HepG2 (cell line): ENCODE results near the gene SEC63. TPM values are rescaled to one million over a fixed set of nuclear protein-coding genes. Genes with fewer than 3 reads are reported as not detected.

Source experiments
- BORCS8-MEF2B ChIP-seq: sonication (generic); formaldehyde crosslinking; IDR thresholded peaks from 2 replicates; pipeline ENCODE4 v1.8.0; 2022; ENCODE audit warnings: mild to moderate bottlenecking, missing genetic modification reagents
- DR1 ChIP-seq: sonication (generic); formaldehyde crosslinking; IDR thresholded peaks from 2 replicates; pipeline ENCODE4 v1.8.0; 2021; ENCODE audit warnings: mild to moderate bottlenecking, missing genetic modification reagents, inconsistent platforms
- ERF ChIP-seq: IDR thresholded peaks from 2 replicates; pipeline ENCODE4 v1.6.1; 2018; ENCODE audit warnings: missing biosample characterization, missing genetic modification reagents
- FOSL2 ChIP-seq: sonication (generic); formaldehyde crosslinking; IDR thresholded peaks from 2 replicates; pipeline ENCODE4 v1.4.0; 2020; ENCODE audit warnings: missing genetic modification reagents
- HDAC1 ChIP-seq: sonication (generic); formaldehyde crosslinking; IDR thresholded peaks from 2 replicates; pipeline ENCODE4 v1.5.1; 2020; ENCODE audit warnings: mild to moderate bottlenecking, missing genetic modification reagents
- HMG20A ChIP-seq: IDR thresholded peaks from 2 replicates; pipeline ENCODE4 v1.6.1; 2016; ENCODE audit warnings: borderline replicate concordance
- HNF1B ChIP-seq: sonication (generic); formaldehyde crosslinking; IDR thresholded peaks from 2 replicates; pipeline ENCODE4 v1.5.1; 2020; ENCODE audit warnings: mild to moderate bottlenecking, moderate library complexity, missing genetic modification reagents
- HNF4A ChIP-seq: sonication (generic); formaldehyde crosslinking; IDR thresholded peaks from 2 replicates; pipeline ENCODE4 v1.4.0; 2020; ENCODE audit warnings: missing genetic modification reagents
- MAF1 ChIP-seq: sonication (generic); formaldehyde crosslinking; IDR thresholded peaks from 2 replicates; pipeline ENCODE4 v1.5.0; 2020; ENCODE audit warnings: missing genetic modification reagents, borderline replicate concordance
- PAX8 ChIP-seq: sonication (generic); formaldehyde crosslinking; IDR thresholded peaks from 2 replicates; pipeline ENCODE4 v1.8.0; 2022; ENCODE audit warnings: mild to moderate bottlenecking, missing genetic modification reagents, borderline replicate concordance
- POLR2A ChIP-seq, 2 experiments: IDR thresholded peaks; 2 replicates each; pipeline ENCODE4 v1.6.1; 2011; ENCODE audit warnings: low read depth in 2 of 2, low read length in 2 of 2, mild to moderate bottlenecking in 1 of 2, moderate library complexity in 1 of 2; ENCODE audit not compliant: insufficient read depth in 1 of 2
- SNAI1 ChIP-seq: sonication (generic); formaldehyde crosslinking; IDR thresholded peaks from 2 replicates; pipeline ENCODE4 v1.5.0; 2020; ENCODE audit warnings: mild to moderate bottlenecking, missing genetic modification reagents, borderline replicate concordance
- U2AF1 ChIP-seq: fragments of 200-400 bp; formaldehyde crosslinking; optimal IDR thresholded peaks from 2 replicates; pipeline ENCODE3; 2017; ENCODE audit warnings: mild to moderate bottlenecking, low read depth, low read length
- XRCC5 ChIP-seq: fragments of 200-400 bp; formaldehyde crosslinking; optimal IDR thresholded peaks from 2 replicates; pipeline ENCODE3; 2017; ENCODE audit warnings: mild to moderate bottlenecking, low read length
- ZMYM3 ChIP-seq: sonication (generic); formaldehyde crosslinking; IDR thresholded peaks from 2 replicates; pipeline ENCODE4 v1.5.1; 2020; ENCODE audit warnings: mild to moderate bottlenecking, missing genetic modification reagents
- ZNF292 ChIP-seq: sonication (generic); formaldehyde crosslinking; IDR thresholded peaks from 2 replicates; pipeline ENCODE4 v1.8.1; 2022; ENCODE audit warnings: mild to moderate bottlenecking, low read depth, missing genetic modification reagents, borderline replicate concordance
- ZZZ3 ChIP-seq: sonication (generic); formaldehyde crosslinking; IDR thresholded peaks from 2 replicates; pipeline ENCODE4 v1.4.0; 2020; ENCODE audit warnings: missing genetic modification reagents, mild to moderate bottlenecking, borderline replicate concordance
- polyA plus RNA-seq, 8 experiments: library from polyadenylated mRNA; depleted of rRNA in 3 of 8; stranded (reverse) in 7 of 8; unstranded in 1 of 8; fragments of >200 nt; fragmentation: Illumina TruSeq in 4 of 8; extraction: Trizol in 4 of 8; gene quantifications; 2 replicates each; pipeline versions ENCODE4 v1.2.1 to v1.2.3, GENCODE V29; 2011 to 2016; ENCODE audit warnings: low read depth in 4 of 8, missing spikeins in 1 of 8, mixed read lengths in 1 of 8; ENCODE audit not compliant: insufficient read depth in 1 of 8
- total RNA-seq, 5 experiments: library from RNA; depleted of rRNA; stranded (reverse); fragments of >200 nt; fragmentation: Illumina TruSeq; extraction: Trizol; gene quantifications; 2 replicates each; pipeline ENCODE4 v1.2.3, GENCODE V29; 2016; ENCODE audit warnings: low read depth in 1 of 5
- TF ChIP-seq, protein P1 (sequence below): sonication (generic); formaldehyde crosslinking; conservative IDR thresholded peaks from 2 replicates; pipeline ENCODE4 v1.5.0; 2020; ENCODE audit warnings: missing genetic modification reagents
- TF ChIP-seq, protein P2 (sequence below): sonication (generic); formaldehyde crosslinking; IDR thresholded peaks from 2 replicates; pipeline ENCODE4 v1.5.0; 2020; ENCODE audit warnings: mild to moderate bottlenecking, missing genetic modification reagents, moderate library complexity
- TF ChIP-seq, protein P3 (sequence below): sonication (generic); formaldehyde crosslinking; IDR thresholded peaks from 2 replicates; pipeline ENCODE4 v1.8.0; 2022; ENCODE audit warnings: low read depth, missing genetic modification reagents
- TF ChIP-seq, protein P4 (sequence below), 2 experiments: sonication (generic) in 1 of 2; formaldehyde crosslinking in 1 of 2; IDR thresholded peaks; 2 replicates each; pipeline versions ENCODE4 v1.5.1 to v1.6.1; 2011 to 2020; ENCODE audit warnings: borderline replicate concordance in 1 of 2, low read depth in 1 of 2, low read length in 1 of 2, mild to moderate bottlenecking in 1 of 2, missing genetic modification reagents in 1 of 2, moderate library complexity in 1 of 2

SEC63 gene
- total and polyA plus RNA-seq, 2 of the 13 experiments (the other 11 are each of a cell fraction or from before 2014, with no cell fraction given) = 20.2 to 45.9 TPM

DNA sequence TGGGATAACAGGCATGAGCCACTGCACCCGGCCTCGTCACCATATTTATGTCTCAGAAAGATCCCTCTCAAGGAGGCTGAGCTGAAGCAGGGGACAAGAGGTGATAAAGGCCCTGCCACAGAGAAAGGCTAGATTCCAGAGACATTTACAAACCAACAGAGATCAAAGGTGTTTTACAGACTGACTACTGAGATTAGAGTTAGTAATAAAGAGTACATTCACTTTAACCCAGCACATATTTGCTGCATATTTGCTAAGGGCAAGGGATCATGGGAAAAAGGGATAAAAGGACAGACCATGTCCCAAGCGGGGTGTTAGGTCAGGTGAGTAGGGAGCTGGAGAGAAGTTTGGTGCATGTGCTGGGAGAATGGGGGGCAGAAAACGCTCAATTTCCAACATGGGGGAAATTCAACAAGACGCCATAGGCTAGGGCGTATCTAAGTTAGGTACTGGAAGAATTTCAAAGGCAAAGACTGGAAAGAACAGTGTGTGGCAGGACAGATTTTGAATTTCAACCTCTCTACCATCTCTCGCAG is 43.8 kb upstream of the SEC63 start (continued):
- TF ChIP-seq ERF (peak; percentile 56; the same call in 1 of the 2 replicates), PAX8 (CRISPR knock-in tag) (no peak), HNF1B (CRISPR knock-in tag) (peak; percentile 43; the same call in 1 of the 2 replicates), POLR2A (IDR thresholded peaks at IDR 0.05; ENCODE audit: insufficient read depth in 1 of 2, low read depth in 2 of 2, low read length in 2 of 2) (peak; percentile 63 to 95), ZNF292 (no peak), XRCC5 (no peak), BORCS8-MEF2B (CRISPR knock-in tag) (no peak), HDAC1 (peak; percentile 74), U2AF1 (no peak), FOSL2 (CRISPR knock-in tag) (no peak; the same call in none of the 2 replicates), ZZZ3 (no peak), MAF1 (no peak), HNF4A (peak; percentile 67), SNAI1 (no peak), HMG20A (no peak), DR1 (CRISPR knock-in tag) (no peak), ZMYM3 (CRISPR knock-in tag) (peak; percentile 50; the same call in 1 of the 2 replicates)
- TF ChIP-seq, protein P1, sequence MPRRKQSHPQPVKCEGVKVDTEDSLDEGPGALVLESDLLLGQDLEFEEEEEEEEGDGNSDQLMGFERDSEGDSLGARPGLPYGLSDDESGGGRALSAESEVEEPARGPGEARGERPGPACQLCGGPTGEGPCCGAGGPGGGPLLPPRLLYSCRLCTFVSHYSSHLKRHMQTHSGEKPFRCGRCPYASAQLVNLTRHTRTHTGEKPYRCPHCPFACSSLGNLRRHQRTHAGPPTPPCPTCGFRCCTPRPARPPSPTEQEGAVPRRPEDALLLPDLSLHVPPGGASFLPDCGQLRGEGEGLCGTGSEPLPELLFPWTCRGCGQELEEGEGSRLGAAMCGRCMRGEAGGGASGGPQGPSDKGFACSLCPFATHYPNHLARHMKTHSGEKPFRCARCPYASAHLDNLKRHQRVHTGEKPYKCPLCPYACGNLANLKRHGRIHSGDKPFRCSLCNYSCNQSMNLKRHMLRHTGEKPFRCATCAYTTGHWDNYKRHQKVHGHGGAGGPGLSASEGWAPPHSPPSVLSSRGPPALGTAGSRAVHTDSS (CRISPR knock-in tag) = no peak
- TF ChIP-seq, protein P2, sequence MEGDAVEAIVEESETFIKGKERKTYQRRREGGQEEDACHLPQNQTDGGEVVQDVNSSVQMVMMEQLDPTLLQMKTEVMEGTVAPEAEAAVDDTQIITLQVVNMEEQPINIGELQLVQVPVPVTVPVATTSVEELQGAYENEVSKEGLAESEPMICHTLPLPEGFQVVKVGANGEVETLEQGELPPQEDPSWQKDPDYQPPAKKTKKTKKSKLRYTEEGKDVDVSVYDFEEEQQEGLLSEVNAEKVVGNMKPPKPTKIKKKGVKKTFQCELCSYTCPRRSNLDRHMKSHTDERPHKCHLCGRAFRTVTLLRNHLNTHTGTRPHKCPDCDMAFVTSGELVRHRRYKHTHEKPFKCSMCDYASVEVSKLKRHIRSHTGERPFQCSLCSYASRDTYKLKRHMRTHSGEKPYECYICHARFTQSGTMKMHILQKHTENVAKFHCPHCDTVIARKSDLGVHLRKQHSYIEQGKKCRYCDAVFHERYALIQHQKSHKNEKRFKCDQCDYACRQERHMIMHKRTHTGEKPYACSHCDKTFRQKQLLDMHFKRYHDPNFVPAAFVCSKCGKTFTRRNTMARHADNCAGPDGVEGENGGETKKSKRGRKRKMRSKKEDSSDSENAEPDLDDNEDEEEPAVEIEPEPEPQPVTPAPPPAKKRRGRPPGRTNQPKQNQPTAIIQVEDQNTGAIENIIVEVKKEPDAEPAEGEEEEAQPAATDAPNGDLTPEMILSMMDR = no peak
- TF ChIP-seq, protein P3, sequence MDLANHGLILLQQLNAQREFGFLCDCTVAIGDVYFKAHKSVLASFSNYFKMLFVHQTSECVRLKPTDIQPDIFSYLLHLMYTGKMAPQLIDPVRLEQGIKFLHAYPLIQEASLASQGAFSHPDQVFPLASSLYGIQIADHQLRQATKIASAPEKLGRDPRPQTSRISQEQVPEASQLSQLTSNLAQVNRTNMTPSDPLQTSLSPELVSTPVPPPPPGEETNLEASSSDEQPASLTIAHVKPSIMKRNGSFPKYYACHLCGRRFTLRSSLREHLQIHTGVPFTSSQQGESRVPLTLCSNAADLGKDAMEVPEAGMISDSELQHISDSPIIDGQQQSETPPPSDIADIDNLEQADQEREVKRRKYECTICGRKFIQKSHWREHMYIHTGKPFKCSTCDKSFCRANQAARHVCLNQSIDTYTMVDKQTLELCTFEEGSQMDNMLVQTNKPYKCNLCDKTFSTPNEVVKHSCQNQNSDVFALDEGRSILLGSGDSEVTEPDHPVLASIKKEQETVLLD (CRISPR knock-in tag) = no peak
- TF ChIP-seq, protein P4, sequence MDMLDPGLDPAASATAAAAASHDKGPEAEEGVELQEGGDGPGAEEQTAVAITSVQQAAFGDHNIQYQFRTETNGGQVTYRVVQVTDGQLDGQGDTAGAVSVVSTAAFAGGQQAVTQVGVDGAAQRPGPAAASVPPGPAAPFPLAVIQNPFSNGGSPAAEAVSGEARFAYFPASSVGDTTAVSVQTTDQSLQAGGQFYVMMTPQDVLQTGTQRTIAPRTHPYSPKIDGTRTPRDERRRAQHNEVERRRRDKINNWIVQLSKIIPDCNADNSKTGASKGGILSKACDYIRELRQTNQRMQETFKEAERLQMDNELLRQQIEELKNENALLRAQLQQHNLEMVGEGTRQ (IDR thresholded peaks at IDR 0.05; ENCODE audit: low read depth, low read length) = no peak
- TF ChIP-seq, protein P4 (CRISPR knock-in tag; IDR thresholded peaks at IDR 0.05; ENCODE audit: borderline replicate concordance) = no peak
